D341Med (cell line): ENCODE measurements around the gene VRK1.
"Not testable (repeated sequence)": the region's sequence is repeated elsewhere in the genome, so short reads cannot be mapped to it uniquely, and the experiment has no call there.

Experiments used
- DNase-seq: peaks from one replicate; pipeline ENCODE4 v3.0.0; 2012; ENCODE audit warnings: low spot score

VRK1 gene

GRCh38 chr14:96796851-96797581 is at the start of gene VRK1:
Gene VRK1 (plus strand): TSS chr14:96797382. CDS start chr14:96833472, 36,090 bp downstream.
- peak; percentile 98 for DNase-seq

GRCh38 chr14:96747608-96748007 is 49.6 kb upstream of the VRK1 start:
- DNase-seq: no peak

GRCh38 chr14:96748362-96748761 is 48.8 kb upstream of the VRK1 start:
- DNase-seq: peak; percentile 65

GRCh38 chr14:96751505-96751904 is 45.7 kb upstream of the VRK1 start:
- no peak for DNase-seq

- DNase-seq: no peak
Measured at GRCh38 chr14:96752125-96752524, 45.1 kb upstream of the VRK1 start.

- DNase-seq: no peak
Measured at GRCh38 chr14:96752594-96752993, 44.6 kb upstream of the VRK1 start.

GRCh38 chr14:96754162-96754844 is 42.9 kb upstream of the VRK1 start:
- DNase-seq: no peak

- peak; percentile 93 for DNase-seq
Measured at GRCh38 chr14:96754845-96755184, 42.4 kb upstream of the VRK1 start.

- no peak for DNase-seq
Measured at GRCh38 chr14:96756745-96757144, 40.4 kb upstream of the VRK1 start.

- no peak for DNase-seq
Measured at GRCh38 chr14:96757456-96757855, 39.7 kb upstream of the VRK1 start.

- no peak for DNase-seq
Measured at GRCh38 chr14:96761066-96761465, 36.1 kb upstream of the VRK1 start.

- peak; percentile 70 for DNase-seq
Measured at GRCh38 chr14:96762650-96763049, 34.5 kb upstream of the VRK1 start.

GRCh38 chr14:96764012-96764411 is 33.2 kb upstream of the VRK1 start:
- no peak for DNase-seq

- not testable (repeated sequence) for DNase-seq
Measured at GRCh38 chr14:96765205-96765604, 32.0 kb upstream of the VRK1 start.

GRCh38 chr14:96772929-96773328 is 24.3 kb upstream of the VRK1 start:
- DNase-seq: no peak

- no peak for DNase-seq
Measured at GRCh38 chr14:96776791-96777190, 20.4 kb upstream of the VRK1 start.

GRCh38 chr14:96780500-96780899 is 16.7 kb upstream of the VRK1 start:
- DNase-seq: no peak

- DNase-seq: no peak
Measured at GRCh38 chr14:96781371-96781770, 15.8 kb upstream of the VRK1 start.

GRCh38 chr14:96782436-96782835 is 14.7 kb upstream of the VRK1 start:
- DNase-seq: no peak

GRCh38 chr14:96783043-96783914 is 13.9 kb upstream of the VRK1 start:
- no peak for DNase-seq

GRCh38 chr14:96783915-96784224 is 13.3 kb upstream of the VRK1 start:
- DNase-seq: no peak

- DNase-seq: no peak
Measured at GRCh38 chr14:96790186-96790585, 7.0 kb upstream of the VRK1 start.

GRCh38 chr14:96790706-96791105 is 6.5 kb upstream of the VRK1 start:
- DNase-seq: no peak
